HG03159 (cell line): ENCODE measurements around the gene RAD52.
"Not testable (repeated sequence)": the region's sequence is repeated elsewhere in the genome, so short reads cannot be mapped to it uniquely, and the experiment has no call there.

ENCODE experiments used
- ATAC-seq: cut with Tn5 transposase; IDR thresholded peaks from one replicate; pipeline ENCODE4 v1.9.1; 2021; ENCODE audit warnings: mild to moderate bottlenecking, moderate library complexity; ENCODE audit not compliant: unreplicated experiment

Gene RAD52

GRCh38 chr12:968545-968944 is 19.1 kb upstream of the RAD52 start:
- no peak for ATAC-seq

GRCh38 chr12:967641-968040 is 18.1 kb upstream of the RAD52 start:
- ATAC-seq = no peak

- no peak for ATAC-seq
Observed at GRCh38 chr12:966724-967123, 17.2 kb upstream of the RAD52 start.

- ATAC-seq = no peak
Observed at GRCh38 chr12:958588-959123, 9.2 kb upstream of the RAD52 start.

GRCh38 chr12:955939-956338 is 6.4 kb upstream of the RAD52 start:
- ATAC-seq = no peak

- ATAC-seq = no peak
Observed at GRCh38 chr12:954741-955140, 5.2 kb upstream of the RAD52 start.

GRCh38 chr12:953776-954175 is 4.3 kb upstream of the RAD52 start:
- ATAC-seq = no peak

GRCh38 chr12:951176-951575 is 1.7 kb upstream of the RAD52 start:
- no peak for ATAC-seq

GRCh38 chr12:948238-948637 is 1.3 kb downstream of the RAD52 start:
- ATAC-seq = no peak

GRCh38 chr12:946631-947030 is 2.9 kb downstream of the RAD52 start:
- no peak for ATAC-seq

GRCh38 chr12:946212-946611 is 3.3 kb downstream of the RAD52 start:
- no peak for ATAC-seq

GRCh38 chr12:944211-944610 is 5.3 kb downstream of the RAD52 start:
- ATAC-seq = no peak

GRCh38 chr12:943051-943450 is 6.4 kb downstream of the RAD52 start:
- no peak for ATAC-seq

GRCh38 chr12:938810-939209 is 10.7 kb downstream of the RAD52 start:
- ATAC-seq = no peak

- no peak for ATAC-seq
Observed at GRCh38 chr12:936377-937345, 12.8 kb downstream of the RAD52 start.

GRCh38 chr12:935891-936290 is 13.6 kb downstream of the RAD52 start:
- ATAC-seq = not testable (repeated sequence)

GRCh38 chr12:931591-931990 is 17.9 kb downstream of the RAD52 start:
- no peak for ATAC-seq

- no peak for ATAC-seq
Observed at GRCh38 chr12:931060-931459, 18.4 kb downstream of the RAD52 start.

GRCh38 chr12:926641-927040 is 22.9 kb downstream of the RAD52 start:
- ATAC-seq = no peak

GRCh38 chr12:922285-922684 is 27.2 kb downstream of the RAD52 start:
- no peak for ATAC-seq

- no peak for ATAC-seq
Observed at GRCh38 chr12:920676-921075, 28.8 kb downstream of the RAD52 start.

- ATAC-seq = no peak
Observed at GRCh38 chr12:916712-917445, 32.6 kb downstream of the RAD52 start.
